Measurements from ENCODE around the gene TTPAL.

TTPAL gene

GRCh38 chr20:44461142-44461802 lies 14.4 kb upstream of the TTPAL start:
- H3K4me3 ChIP-seq (ENCODE audit: low read depth, low read length), result no peak overlapping the region
- no peak for TF ChIP-seq CTCF (conservative IDR thresholded peaks at IDR 0.05; ENCODE audit: low read depth, low read length)
- no peak for DNase-seq (ENCODE audit: low read depth)

- no peak for DNase-seq (ENCODE audit: low read depth)
- no peak for TF ChIP-seq CTCF (conservative IDR thresholded peaks at IDR 0.05; ENCODE audit: low read depth, low read length)
- no peak overlapping the region for H3K4me3 ChIP-seq (ENCODE audit: low read depth, low read length)
Observed at GRCh38 chr20:44461803-44462174, 13.9 kb upstream of the TTPAL start.

GRCh38 chr20:44463466-44463865 lies 12.2 kb upstream of the TTPAL start:
- DNase-seq (ENCODE audit: low read depth), result no peak
- TF ChIP-seq CTCF (conservative IDR thresholded peaks at IDR 0.05; ENCODE audit: low read depth, low read length), result no peak

GRCh38 chr20:44464514-44464913 lies 11.2 kb upstream of the TTPAL start:
- no peak for TF ChIP-seq CTCF (conservative IDR thresholded peaks at IDR 0.05; ENCODE audit: low read depth, low read length)
- H3K4me3 ChIP-seq (ENCODE audit: low read depth, low read length), result no peak overlapping the region
- DNase-seq (ENCODE audit: low read depth), result no peak

More at GRCh38 chr20:44463466-44463865, 12.2 kb upstream of the TTPAL start:
- H3K4me3 ChIP-seq (ENCODE audit: low read depth, low read length), result no peak overlapping the region

GRCh38 chr20:44465001-44465560 lies 10.6 kb upstream of the TTPAL start:
- no peak for DNase-seq (ENCODE audit: low read depth)
- no peak overlapping the region for H3K4me3 ChIP-seq (ENCODE audit: low read depth, low read length)
- no peak for TF ChIP-seq CTCF (conservative IDR thresholded peaks at IDR 0.05; ENCODE audit: low read depth, low read length)

GRCh38 chr20:44467289-44467883 lies 8.3 kb upstream of the TTPAL start:
- peak; percentile 89 for DNase-seq (ENCODE audit: low read depth)
- no peak overlapping the region for H3K4me3 ChIP-seq (ENCODE audit: low read depth, low read length)
- TF ChIP-seq CTCF (conservative IDR thresholded peaks at IDR 0.05; ENCODE audit: low read depth, low read length), result no peak

Measured in choroid plexus epithelial cell (primary cell).